Measurements from ENCODE around the gene RUVBL1.

The RUVBL1 gene

DNA sequence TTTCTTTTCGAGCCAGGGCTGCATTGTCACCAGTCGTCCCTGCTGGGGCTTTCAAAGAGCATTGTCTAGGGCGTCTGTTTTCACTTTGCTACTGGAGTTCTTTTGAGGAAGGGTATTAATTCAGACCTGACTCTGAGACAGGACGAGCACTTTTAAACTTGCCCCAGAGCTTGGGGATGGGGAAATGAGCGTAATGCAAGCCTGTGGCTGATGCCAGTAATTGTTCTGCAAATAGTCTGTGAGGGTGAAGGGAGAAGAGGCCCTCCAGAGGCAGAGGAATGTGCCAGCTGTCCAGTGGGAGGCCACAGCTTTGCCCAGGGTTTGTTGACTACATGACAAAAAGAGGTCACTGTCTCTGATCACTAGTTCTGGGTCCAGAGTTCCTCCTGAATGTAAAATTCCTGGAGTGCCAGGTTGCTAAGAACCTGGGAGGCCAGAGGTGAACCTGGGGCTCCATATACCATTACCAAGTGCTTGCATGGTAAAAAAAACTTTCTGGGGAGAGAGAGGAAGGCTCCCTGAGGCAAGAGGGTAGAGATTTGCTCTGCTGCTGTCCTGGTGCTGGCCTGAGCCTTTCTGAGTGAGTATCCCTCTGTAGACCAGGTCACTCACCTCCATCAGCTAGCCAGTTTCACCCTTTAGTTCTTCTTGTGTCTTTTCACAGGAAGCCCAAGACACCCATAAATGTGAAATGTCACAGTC lies 44.5 kb upstream of the RUVBL1 start:
- peaks cover 32% of the 10 kb centered on the region for H3K79me2 ChIP-seq (ENCODE audit: low read length)
- no peak overlapping the region for H3K4me2 ChIP-seq (ENCODE audit: low read length)
- H3K4me1 ChIP-seq (ENCODE audit: low read length) = no peaks in the 10 kb centered on the region
- H3K9me3 ChIP-seq (ENCODE audit: insufficient read depth, low read length) = no peaks in the 10 kb centered on the region
- H4K20me1 ChIP-seq (ENCODE audit: insufficient read depth, low read length) = no peaks in the 10 kb centered on the region; the same call in 1 of the 2 replicates
- no peak overlapping the region for H3K9ac ChIP-seq (ENCODE audit: low read length)
- H3K36me3 ChIP-seq (replicated peaks; ENCODE audit: low read depth, low read length) = no peaks in the 10 kb centered on the region
- no peak overlapping the region for H3K27ac ChIP-seq (ENCODE audit: low read length)
- no peak overlapping the region for H2AFZ ChIP-seq (ENCODE audit: low read depth, low read length)
- no peak overlapping the region for H3K4me3 ChIP-seq (ENCODE audit: low read length)
- H3K27me3 ChIP-seq (ENCODE audit: low read depth, low read length) = no peaks in the 10 kb centered on the region
- TF ChIP-seq CTCF (IDR thresholded peaks at IDR 0.05; ENCODE audit: low read depth, low read length) (no peak), EZH2phosphoT487 (IDR thresholded peaks at IDR 0.05; ENCODE audit: low read depth) (no peak)

DNA sequence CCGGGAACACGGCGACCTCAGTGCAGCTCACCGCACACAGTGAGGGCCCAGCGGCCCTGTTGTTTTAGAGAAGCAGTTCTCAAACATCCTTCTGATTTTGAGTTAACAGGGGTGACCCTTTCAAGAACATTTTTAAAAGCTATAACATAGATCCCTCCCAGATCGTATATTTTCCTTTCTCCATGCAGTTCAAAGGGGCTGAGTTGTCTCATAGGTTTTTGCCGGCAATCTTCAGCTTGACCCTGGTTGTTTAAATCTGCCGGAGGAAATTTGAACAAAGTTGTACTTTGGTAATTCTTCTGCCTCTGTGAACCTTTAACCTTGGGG lies 44.0 kb upstream of the RUVBL1 start:
- H3K4me2 ChIP-seq (ENCODE audit: low read length) = no peak overlapping the region
- H3K79me2 ChIP-seq (ENCODE audit: low read length) = peaks cover 32% of the 10 kb centered on the region
- H3K4me3 ChIP-seq (ENCODE audit: low read length) = no peak overlapping the region
- no peaks in the 10 kb centered on the region for H3K4me1 ChIP-seq (ENCODE audit: low read length)
- no peak overlapping the region for H3K27ac ChIP-seq (ENCODE audit: low read length)
- H3K9me3 ChIP-seq (ENCODE audit: insufficient read depth, low read length) = no peaks in the 10 kb centered on the region
- H4K20me1 ChIP-seq (ENCODE audit: insufficient read depth, low read length) = no peaks in the 10 kb centered on the region; the same call in 1 of the 2 replicates
- H3K27me3 ChIP-seq (ENCODE audit: low read depth, low read length) = no peaks in the 10 kb centered on the region
- no peak overlapping the region for H2AFZ ChIP-seq (ENCODE audit: low read depth, low read length)
- no peak overlapping the region for H3K9ac ChIP-seq (ENCODE audit: low read length)
- TF ChIP-seq EZH2phosphoT487 (IDR thresholded peaks at IDR 0.05; ENCODE audit: low read depth) (no peak), CTCF (IDR thresholded peaks at IDR 0.05; ENCODE audit: low read depth, low read length) (no peak)
- H3K36me3 ChIP-seq (replicated peaks; ENCODE audit: low read depth, low read length) = no peaks in the 10 kb centered on the region

- TF ChIP-seq CTCF (IDR thresholded peaks at IDR 0.05; ENCODE audit: low read depth, low read length) (no peak), EZH2phosphoT487 (IDR thresholded peaks at IDR 0.05; ENCODE audit: low read depth) (no peak)
- H3K4me1 ChIP-seq (ENCODE audit: low read length) = no peaks in the 10 kb centered on the region
- no peaks in the 10 kb centered on the region; the same call in 1 of the 2 replicates for H4K20me1 ChIP-seq (ENCODE audit: insufficient read depth, low read length)
- peaks cover 28% of the 10 kb centered on the region for H3K79me2 ChIP-seq (ENCODE audit: low read length)
- no peak overlapping the region for H3K9ac ChIP-seq (ENCODE audit: low read length)
- H3K4me3 ChIP-seq (ENCODE audit: low read length) = no peak overlapping the region
- no peak overlapping the region for H3K27ac ChIP-seq (ENCODE audit: low read length)
- H3K4me2 ChIP-seq (ENCODE audit: low read length) = no peak overlapping the region
- no peaks in the 10 kb centered on the region for H3K27me3 ChIP-seq (ENCODE audit: low read depth, low read length)
- H3K9me3 ChIP-seq (ENCODE audit: insufficient read depth, low read length) = no peaks in the 10 kb centered on the region
- no peak overlapping the region for H2AFZ ChIP-seq (ENCODE audit: low read depth, low read length)
- H3K36me3 ChIP-seq (replicated peaks; ENCODE audit: low read depth, low read length) = peaks cover 3% of the 10 kb centered on the region
These were observed 43.4 kb upstream of the RUVBL1 start for GRCh38 chr3:128166971-128167453.

- Histone ChIP-seq H3K9me3 (ENCODE audit: insufficient read depth, low read length) (no peaks in the 10 kb centered on the region), H3K79me2 (ENCODE audit: low read length) (peaks cover 37% of the 10 kb centered on the region), H3K9ac (ENCODE audit: low read length) (no peak overlapping the region), H3K27me3 (ENCODE audit: low read depth, low read length) (no peaks in the 10 kb centered on the region), H3K4me2 (ENCODE audit: low read length) (no peak overlapping the region), H2AFZ (ENCODE audit: low read depth, low read length) (no peak overlapping the region), H4K20me1 (ENCODE audit: insufficient read depth, low read length) (no peaks in the 10 kb centered on the region; the same call in 1 of the 2 replicates), H3K27ac (ENCODE audit: low read length) (no peak overlapping the region), H3K4me1 (ENCODE audit: low read length) (no peaks in the 10 kb centered on the region), H3K36me3 (replicated peaks; ENCODE audit: low read depth, low read length) (peaks cover 8% of the 10 kb centered on the region), H3K4me3 (ENCODE audit: low read length) (no peak overlapping the region)
- TF ChIP-seq CTCF (IDR thresholded peaks at IDR 0.05; ENCODE audit: low read depth, low read length) = no peak
- TF ChIP-seq EZH2phosphoT487 (IDR thresholded peaks at IDR 0.05; ENCODE audit: low read depth) = no peak
These were observed 39.8 kb upstream of the RUVBL1 start for GRCh38 chr3:128163432-128163831.
